Measurements from ENCODE around the gene IRGC.

IRGC gene

GRCh38 chr19:43692385-43692784 lies 23.5 kb upstream of the IRGC start:
- DNase-seq, result no peak

- DNase-seq, result no peak
Observed at GRCh38 chr19:43692877-43693276, 23.0 kb upstream of the IRGC start.

- DNase-seq, result no peak
Observed at GRCh38 chr19:43694553-43694952, 21.3 kb upstream of the IRGC start.

GRCh38 chr19:43695985-43696704 lies 19.7 kb upstream of the IRGC start:
- no peak for DNase-seq

- DNase-seq, result no peak
Observed at GRCh38 chr19:43697295-43697694, 18.6 kb upstream of the IRGC start.

GRCh38 chr19:43699506-43700394 lies 16.1 kb upstream of the IRGC start:
- DNase-seq, result no peak

GRCh38 chr19:43700395-43701000 lies 15.4 kb upstream of the IRGC start:
- DNase-seq, result no peak

- no peak for DNase-seq
Observed at GRCh38 chr19:43704002-43704705, 11.7 kb upstream of the IRGC start.

GRCh38 chr19:43705729-43706128 lies 10.1 kb upstream of the IRGC start:
- DNase-seq, result no peak

GRCh38 chr19:43707158-43707712 lies 8.6 kb upstream of the IRGC start:
- no peak for DNase-seq

GRCh38 chr19:43708716-43709115 lies 7.2 kb upstream of the IRGC start:
- DNase-seq, result no peak

- DNase-seq, result no peak
Observed at GRCh38 chr19:43711751-43712355, 4.0 kb upstream of the IRGC start.

- DNase-seq, result no peak
Observed at GRCh38 chr19:43713208-43713607, 2.7 kb upstream of the IRGC start.

GRCh38 chr19:43718627-43719377 lies 2.9 kb downstream of the IRGC start:
- DNase-seq, result no peak

- DNase-seq, result no peak
Observed at GRCh38 chr19:43719378-43719868, 3.5 kb downstream of the IRGC start.

- no peak for DNase-seq
Observed at GRCh38 chr19:43719918-43720317, 4.0 kb downstream of the IRGC start.

- DNase-seq, result no peak
Observed at GRCh38 chr19:43720936-43721335, 5.1 kb downstream of the IRGC start.

- DNase-seq, result no peak
Observed at GRCh38 chr19:43721469-43722048, 5.7 kb downstream of the IRGC start.

GRCh38 chr19:43723588-43723987 lies 7.7 kb downstream of the IRGC start:
- no peak for DNase-seq

GRCh38 chr19:43724896-43725295 lies 9.0 kb downstream of the IRGC start:
- DNase-seq, result no peak

GRCh38 chr19:43725468-43725867 lies 9.6 kb downstream of the IRGC start:
- DNase-seq, result no peak
